ENCODE data around the gene PTPRG. TPM values are rescaled to one million over a fixed set of nuclear protein-coding genes. Genes with fewer than 3 reads are reported as not detected.

Gene PTPRG
- total RNA-seq, 1 donor from 2014 or later: 77.2 TPM

- Mint-ChIP-seq H3K4me3 (no peak overlapping the region), H3K27me3 (no peaks in the 10 kb centered on the region), H3K27ac (no peak overlapping the region)
These were observed 164.5 kb downstream of the PTPRG start for GRCh38 chr3:61725851-61726333.

GRCh38 chr3:61727435-61727834 lies 166.1 kb downstream of the PTPRG start:
- no peak for DNase-seq (ENCODE audit: extremely low spot score, unreplicated experiment)
- no peak for TF ChIP-seq CTCF (conservative IDR thresholded peaks at IDR 0.05)
- Mint-ChIP-seq H3K9me3 (peaks cover 8% of the 10 kb centered on the region), H3K36me3 (peaks cover 3% of the 10 kb centered on the region), H3K27ac (no peak overlapping the region), H3K27me3 (no peaks in the 10 kb centered on the region), H3K4me1 (ENCODE audit: unreplicated experiment) (peaks cover 39% of the 10 kb centered on the region), H3K4me3 (no peak overlapping the region)

More at GRCh38 chr3:61725851-61726333, 164.5 kb downstream of the PTPRG start:
- Mint-ChIP-seq H3K36me3 (peaks cover 3% of the 10 kb centered on the region), H3K4me1 (ENCODE audit: unreplicated experiment) (peaks cover 45% of the 10 kb centered on the region), H3K9me3 (peaks cover 8% of the 10 kb centered on the region)
- no peak for DNase-seq (ENCODE audit: extremely low spot score, unreplicated experiment)
- TF ChIP-seq CTCF (conservative IDR thresholded peaks at IDR 0.05): no peak

GRCh38 chr3:61729038-61729634 lies 167.8 kb downstream of the PTPRG start:
- no peak for DNase-seq (ENCODE audit: extremely low spot score, unreplicated experiment)
- no peak for TF ChIP-seq CTCF (conservative IDR thresholded peaks at IDR 0.05)
- Mint-ChIP-seq H3K4me1 (ENCODE audit: unreplicated experiment) (peaks cover 46% of the 10 kb centered on the region), H3K4me3 (no peak overlapping the region), H3K27me3 (no peaks in the 10 kb centered on the region), H3K36me3 (peaks cover 3% of the 10 kb centered on the region), H3K27ac (no peak overlapping the region), H3K9me3 (peaks cover 7% of the 10 kb centered on the region)

GRCh38 chr3:61730056-61730455 lies 168.7 kb downstream of the PTPRG start:
- TF ChIP-seq CTCF (conservative IDR thresholded peaks at IDR 0.05): no peak
- Mint-ChIP-seq H3K4me3 (no peak overlapping the region), H3K4me1 (ENCODE audit: unreplicated experiment) (peaks cover 53% of the 10 kb centered on the region), H3K36me3 (no peaks in the 10 kb centered on the region), H3K27ac (no peak overlapping the region), H3K9me3 (no peaks in the 10 kb centered on the region), H3K27me3 (no peaks in the 10 kb centered on the region)
- DNase-seq (ENCODE audit: extremely low spot score, unreplicated experiment): no peak

GRCh38 chr3:61730577-61731231 lies 169.3 kb downstream of the PTPRG start:
- no peak for TF ChIP-seq CTCF (conservative IDR thresholded peaks at IDR 0.05)
- Mint-ChIP-seq H3K36me3 (no peaks in the 10 kb centered on the region), H3K27ac (no peak overlapping the region), H3K4me1 (ENCODE audit: unreplicated experiment) (peaks cover 54% of the 10 kb centered on the region), H3K27me3 (no peaks in the 10 kb centered on the region), H3K9me3 (no peaks in the 10 kb centered on the region), H3K4me3 (no peak overlapping the region)
- DNase-seq (ENCODE audit: extremely low spot score, unreplicated experiment): no peak

Measured in type B pancreatic cell (in vitro differentiated cells).